Neural cell (in vitro differentiated cells): ENCODE results near the gene WDR1. TPM values are rescaled to one million over a fixed set of nuclear protein-coding genes. Genes with fewer than 3 reads are reported as not detected.

Source experiments
- polyA plus RNA-seq: library from polyadenylated mRNA; depleted of rRNA; stranded (reverse); fragments of >200 nt; gene quantifications from 2 replicates; pipeline ENCODE4 v1.2.3, GENCODE V29; 2014
- small RNA-seq, 3 experiments: library from RNA; depleted of rRNA; stranded (forward); fragments of <200 nt; gene quantifications; one replicate each; pipeline ENCODE3, GENCODE V24; 2012

Gene WDR1
- polyA plus RNA-seq, 1 donor from 2014 or later, result 106 TPM

Small RNAs within 50 kb of the gene (small RNA-seq; reads per million reads assigned to genes)
- 0 reads per million in 3 experiments for gene AC093664.1
- gene MIR3138, result 0 to 1.6 (median 1.5) reads per million in 3 experiments
- 0 reads per million in 3 experiments for gene RNA5SP155

Other genes starting within 250 kb of the WDR1 start
- gene SLC2A9, start 95.3 kb downstream of the WDR1 start, polyA plus RNA-seq, result not detected in 2 replicates